ENCODE measurements around the gene KIF5A.

DNA sequence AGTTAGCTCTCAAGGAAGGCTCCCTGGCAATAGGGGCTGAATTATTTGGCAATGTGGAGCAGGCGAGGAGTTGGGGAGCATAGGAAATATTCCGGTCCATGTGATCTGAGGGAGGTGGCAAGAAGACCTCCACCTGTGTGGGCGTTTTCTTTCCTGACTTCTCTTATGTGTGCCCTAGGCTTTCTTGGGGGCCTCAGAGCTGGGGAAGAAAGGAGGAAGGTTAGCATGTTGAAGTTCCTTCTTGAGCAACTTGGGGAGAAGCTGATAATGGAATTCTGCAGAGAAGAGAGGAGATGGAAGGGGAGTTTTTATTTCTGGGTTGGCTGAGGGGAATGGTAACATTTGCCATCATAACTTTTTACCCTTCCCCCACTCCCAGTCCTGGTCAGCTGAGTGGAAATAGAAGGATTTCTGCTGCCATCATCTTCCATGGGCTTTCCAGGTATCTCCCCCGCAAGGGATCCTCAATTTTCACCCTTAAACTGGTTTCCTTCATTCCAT is 56.0 kb downstream of the KIF5A start:
- TF ChIP-seq SUZ12 (IDR thresholded peaks at IDR 0.05; ENCODE audit: extremely low read depth, insufficient read depth, insufficient read length), result no peak
- TF ChIP-seq ZNF274 (IDR thresholded peaks at IDR 0.05; ENCODE audit: low read depth, low read length), result no peak

All from NT2/D1 (cell line).